ENCODE results near the gene CLDN12.
A peak's percentile ranks its signal among the peaks of the same experiment; 100 is the strongest.

The CLDN12 gene

DNA sequence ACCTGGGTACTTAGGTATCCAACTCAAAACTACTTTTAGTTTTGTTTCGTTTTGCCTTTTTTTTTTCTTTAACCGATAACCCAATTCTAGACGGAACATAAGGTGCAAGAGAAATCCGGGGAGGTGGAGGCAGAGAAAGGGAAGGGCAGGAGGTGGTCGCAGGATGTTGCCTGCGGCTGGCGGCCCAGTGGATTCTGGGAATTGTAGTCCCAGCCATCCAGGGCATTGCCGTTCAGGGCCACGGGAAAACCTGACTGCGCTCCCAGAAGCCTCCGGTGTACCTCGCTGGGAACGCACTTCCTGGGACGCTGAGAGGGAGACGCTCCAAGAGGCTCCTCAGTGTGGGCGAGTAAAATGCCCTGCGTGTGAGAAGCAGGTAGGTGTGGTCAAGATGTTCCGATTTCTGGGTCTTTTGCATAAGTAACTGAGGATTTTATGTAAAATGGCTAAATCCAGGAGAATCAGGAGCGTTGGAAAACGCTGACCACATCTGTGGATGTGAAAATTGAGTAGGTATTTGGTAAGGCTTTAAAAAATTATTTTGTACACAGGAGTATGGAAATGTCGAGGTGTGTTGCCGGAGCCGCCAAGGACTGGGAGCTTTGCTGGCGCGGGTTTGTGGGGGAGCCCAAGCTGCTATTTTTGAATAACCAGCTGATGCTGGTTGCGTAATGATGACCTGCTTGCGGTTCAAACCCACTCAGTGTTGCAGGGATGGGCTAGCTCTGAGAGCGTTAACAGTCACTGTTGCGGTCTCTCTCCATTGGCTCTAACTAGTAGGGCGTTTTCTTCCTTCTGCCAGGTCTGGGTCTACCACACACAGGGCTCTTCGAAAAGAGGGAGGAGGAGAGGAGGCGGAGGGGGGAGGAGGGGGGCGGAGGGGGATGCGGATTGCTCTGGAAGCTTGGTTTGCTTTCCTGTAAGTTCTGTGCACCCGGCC lies at the start of gene CLDN12:
TSS of gene CLDN12 (plus strand) at position 288 of the 940 bp plus-strand sequence. CDS start 9,216 bp downstream, outside the sequence.
- peaks cover 3% of the 10 kb centered on the region for H3K4me1 ChIP-seq (ENCODE audit: control insufficient read depth, insufficient read depth, low read length)
- peaks cover 10% of the 10 kb centered on the region for H3K36me3 ChIP-seq (ENCODE audit: control insufficient read depth, insufficient read depth, low read length)
- peak within 1 kb of the TSS; percentile 95 for H3K27ac ChIP-seq (ENCODE audit: low read depth, low read length)
- no peaks in the 10 kb centered on the region for H3K27me3 ChIP-seq (ENCODE audit: control insufficient read depth, insufficient read depth, low read length)
- peak within 1 kb of the TSS; percentile 91 for H3K4me3 ChIP-seq (ENCODE audit: low read length)
- H3K9ac ChIP-seq (ENCODE audit: low read length): peak within 1 kb of the TSS; percentile 79

GRCh38 chr7:90383422-90383821 lies 19.8 kb upstream of the CLDN12 start:
- H3K4me3 ChIP-seq (ENCODE audit: low read length): no peak overlapping the region
- H3K4me1 ChIP-seq (ENCODE audit: control insufficient read depth, insufficient read depth, low read length): no peaks in the 10 kb centered on the region
- no peak overlapping the region for H3K27ac ChIP-seq (ENCODE audit: low read depth, low read length)
- no peak overlapping the region for H3K9ac ChIP-seq (ENCODE audit: low read length)
- H3K27me3 ChIP-seq (ENCODE audit: control insufficient read depth, insufficient read depth, low read length): no peaks in the 10 kb centered on the region
- H3K36me3 ChIP-seq (ENCODE audit: control insufficient read depth, insufficient read depth, low read length): peaks cover 4% of the 10 kb centered on the region

DNA sequence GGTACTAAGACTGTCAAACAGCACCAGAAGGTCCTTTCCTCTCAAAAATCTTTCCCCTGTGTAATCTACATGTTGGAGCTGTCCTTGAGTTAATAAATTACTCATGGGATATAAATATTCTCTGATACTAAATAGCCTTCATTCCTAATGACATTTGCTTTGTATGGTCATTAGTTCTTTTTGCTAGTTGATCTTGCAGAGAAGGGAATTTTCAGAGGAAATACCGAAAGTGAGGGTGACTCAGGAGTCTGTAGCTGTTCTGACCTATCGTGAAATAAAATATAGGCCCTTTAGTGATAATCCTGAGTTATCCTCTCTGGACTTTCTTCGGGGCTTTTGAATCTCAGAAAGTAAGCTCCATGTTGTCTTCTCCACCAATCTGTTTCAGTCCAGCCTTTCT lies 19.4 kb upstream of the CLDN12 start:
- Histone ChIP-seq H3K27ac (ENCODE audit: low read depth, low read length) (no peak overlapping the region), H3K4me1 (ENCODE audit: control insufficient read depth, insufficient read depth, low read length) (no peaks in the 10 kb centered on the region), H3K27me3 (ENCODE audit: control insufficient read depth, insufficient read depth, low read length) (no peaks in the 10 kb centered on the region), H3K9ac (ENCODE audit: low read length) (no peak overlapping the region), H3K36me3 (ENCODE audit: control insufficient read depth, insufficient read depth, low read length) (peaks cover 4% of the 10 kb centered on the region), H3K4me3 (ENCODE audit: low read length) (no peak overlapping the region)

DNA sequence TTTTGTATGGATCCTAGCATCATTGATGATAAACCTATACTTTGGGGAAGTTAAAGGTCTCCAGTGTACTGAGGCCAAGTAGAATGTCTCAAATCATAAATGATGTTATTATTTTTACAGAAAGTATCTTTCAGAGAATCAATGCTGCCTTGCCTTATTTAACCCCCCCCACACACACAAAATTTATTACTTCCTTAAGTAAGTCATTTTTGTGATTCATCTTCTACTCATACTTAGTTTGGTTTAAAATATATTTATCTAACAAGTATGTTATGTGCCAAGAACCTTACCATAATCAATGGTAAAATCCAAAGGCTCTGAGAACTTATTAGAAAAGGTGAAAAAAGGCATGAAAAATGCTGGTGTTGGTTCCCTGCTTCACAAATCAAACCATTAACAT lies 18.8 kb upstream of the CLDN12 start:
- Histone ChIP-seq H3K27ac (ENCODE audit: low read depth, low read length) (no peak overlapping the region), H3K4me3 (ENCODE audit: low read length) (no peak overlapping the region), H3K4me1 (ENCODE audit: control insufficient read depth, insufficient read depth, low read length) (no peaks in the 10 kb centered on the region), H3K27me3 (ENCODE audit: control insufficient read depth, insufficient read depth, low read length) (no peaks in the 10 kb centered on the region), H3K9ac (ENCODE audit: low read length) (no peak overlapping the region), H3K36me3 (ENCODE audit: control insufficient read depth, insufficient read depth, low read length) (no peaks in the 10 kb centered on the region)

DNA sequence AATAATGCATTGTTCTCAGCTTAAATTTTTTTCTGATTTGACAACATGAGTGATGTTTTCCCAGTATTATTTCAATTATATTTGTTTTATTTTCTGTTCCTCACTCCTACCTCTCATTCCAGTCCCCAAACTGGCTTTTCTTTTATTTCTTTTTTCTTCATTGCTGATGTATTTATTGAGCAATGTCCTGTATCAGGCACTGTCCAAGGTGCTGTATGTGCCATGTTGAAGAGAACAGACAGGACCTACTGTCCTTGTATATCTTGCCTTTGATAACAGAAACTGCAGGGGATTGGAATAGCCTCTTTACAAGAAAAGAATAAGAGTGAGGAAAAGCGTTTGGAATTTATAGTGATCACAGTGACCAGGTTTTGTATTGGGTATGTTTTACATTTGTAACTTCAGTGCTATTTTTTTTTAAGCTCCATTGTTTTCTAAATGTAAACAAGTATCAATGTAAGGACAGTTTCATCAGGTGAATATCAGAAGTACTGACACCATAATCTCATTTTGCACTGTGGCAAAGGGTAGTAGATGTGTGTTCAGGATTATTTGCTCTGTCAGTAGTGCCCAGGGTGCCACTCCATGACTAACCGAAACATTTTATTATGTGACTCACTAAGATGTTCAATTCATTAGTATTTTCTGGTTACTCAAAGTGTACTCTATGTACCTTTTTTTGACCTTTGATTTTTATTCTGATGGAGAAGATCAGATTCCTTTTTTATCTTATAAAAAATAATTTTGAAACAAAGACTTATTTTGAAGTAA lies 15.6 kb upstream of the CLDN12 start:
- Histone ChIP-seq H3K4me1 (ENCODE audit: control insufficient read depth, insufficient read depth, low read length) (no peaks in the 10 kb centered on the region), H3K36me3 (ENCODE audit: control insufficient read depth, insufficient read depth, low read length) (no peaks in the 10 kb centered on the region), H3K27ac (ENCODE audit: low read depth, low read length) (no peak overlapping the region), H3K9ac (ENCODE audit: low read length) (no peak overlapping the region), H3K4me3 (ENCODE audit: low read length) (no peak overlapping the region), H3K27me3 (ENCODE audit: control insufficient read depth, insufficient read depth, low read length) (no peaks in the 10 kb centered on the region)

DNA sequence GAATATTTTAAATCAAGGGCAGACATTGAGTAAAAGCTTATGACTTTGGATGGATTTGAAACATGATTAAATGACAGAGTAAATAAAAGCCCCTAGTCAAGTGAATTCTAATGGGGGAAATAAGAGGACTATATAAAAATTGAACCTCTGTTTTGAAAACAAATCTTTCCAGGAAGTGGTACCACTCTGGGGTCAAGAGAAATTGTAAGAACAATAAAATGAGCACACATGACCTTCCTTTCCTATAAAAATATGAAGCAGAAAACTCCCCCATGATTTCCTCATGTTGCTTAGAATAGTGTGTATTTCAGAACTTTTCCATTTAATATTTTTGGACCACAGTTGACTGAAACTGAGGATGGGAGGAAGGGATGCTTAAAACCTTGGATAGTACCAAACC lies 12.3 kb upstream of the CLDN12 start:
- Histone ChIP-seq H3K4me3 (ENCODE audit: low read length) (no peak overlapping the region), H3K27ac (ENCODE audit: low read depth, low read length) (no peak overlapping the region), H3K36me3 (ENCODE audit: control insufficient read depth, insufficient read depth, low read length) (no peaks in the 10 kb centered on the region), H3K4me1 (ENCODE audit: control insufficient read depth, insufficient read depth, low read length) (no peaks in the 10 kb centered on the region), H3K27me3 (ENCODE audit: control insufficient read depth, insufficient read depth, low read length) (no peaks in the 10 kb centered on the region), H3K9ac (ENCODE audit: low read length) (no peak overlapping the region)

GRCh38 chr7:90391488-90391887 lies 11.8 kb upstream of the CLDN12 start:
- H3K27me3 ChIP-seq (ENCODE audit: control insufficient read depth, insufficient read depth, low read length): no peaks in the 10 kb centered on the region
- no peaks in the 10 kb centered on the region for H3K36me3 ChIP-seq (ENCODE audit: control insufficient read depth, insufficient read depth, low read length)
- no peak overlapping the region for H3K4me3 ChIP-seq (ENCODE audit: low read length)
- H3K27ac ChIP-seq (ENCODE audit: low read depth, low read length): no peak overlapping the region
- no peaks in the 10 kb centered on the region for H3K4me1 ChIP-seq (ENCODE audit: control insufficient read depth, insufficient read depth, low read length)
- no peak overlapping the region for H3K9ac ChIP-seq (ENCODE audit: low read length)

- Histone ChIP-seq H3K27me3 (ENCODE audit: control insufficient read depth, insufficient read depth, low read length) (no peaks in the 10 kb centered on the region), H3K36me3 (ENCODE audit: control insufficient read depth, insufficient read depth, low read length) (no peaks in the 10 kb centered on the region), H3K4me1 (ENCODE audit: control insufficient read depth, insufficient read depth, low read length) (no peaks in the 10 kb centered on the region), H3K9ac (ENCODE audit: low read length) (no peak overlapping the region), H3K4me3 (ENCODE audit: low read length) (no peak overlapping the region), H3K27ac (ENCODE audit: low read depth, low read length) (no peak overlapping the region)
Measured at GRCh38 chr7:90396420-90396819, 6.8 kb upstream of the CLDN12 start.

DNA sequence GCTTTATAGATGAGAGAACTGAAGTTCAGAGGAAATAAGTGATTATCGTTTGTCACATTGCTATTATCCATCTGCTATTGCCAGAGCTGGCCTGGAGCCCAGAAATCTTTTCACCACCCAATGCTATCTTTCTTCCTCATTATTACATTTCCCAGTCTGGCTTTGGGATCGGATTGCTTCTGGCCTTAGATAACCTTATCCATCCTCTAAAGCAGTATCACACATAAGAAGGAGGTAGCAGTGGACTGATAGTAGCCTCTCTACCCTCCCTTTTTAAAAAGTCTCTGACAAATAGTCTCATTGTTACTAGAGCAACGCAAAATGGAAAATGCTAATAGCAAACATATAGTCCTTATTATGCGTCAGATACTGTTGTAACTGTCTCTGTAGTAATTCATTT lies 1.3 kb upstream of the CLDN12 start:
- Histone ChIP-seq H3K27me3 (ENCODE audit: control insufficient read depth, insufficient read depth, low read length) (no peaks in the 10 kb centered on the region), H3K4me3 (ENCODE audit: low read length) (no peak overlapping the region), H3K36me3 (ENCODE audit: control insufficient read depth, insufficient read depth, low read length) (peaks cover 8% of the 10 kb centered on the region), H3K27ac (ENCODE audit: low read depth, low read length) (no peak overlapping the region), H3K9ac (ENCODE audit: low read length) (no peak overlapping the region), H3K4me1 (ENCODE audit: control insufficient read depth, insufficient read depth, low read length) (peaks cover 3% of the 10 kb centered on the region)

- Histone ChIP-seq H3K36me3 (ENCODE audit: control insufficient read depth, insufficient read depth, low read length) (peaks cover 10% of the 10 kb centered on the region), H3K27me3 (ENCODE audit: control insufficient read depth, insufficient read depth, low read length) (no peaks in the 10 kb centered on the region), H3K4me3 (ENCODE audit: low read length) (peak overlapping the region; percentile 91), H3K27ac (ENCODE audit: low read depth, low read length) (peak overlapping the region; percentile 95), H3K9ac (ENCODE audit: low read length) (no peak overlapping the region), H3K4me1 (ENCODE audit: control insufficient read depth, insufficient read depth, low read length) (peaks cover 3% of the 10 kb centered on the region)
Measured at GRCh38 chr7:90402785-90403173, 482 bp upstream of the CLDN12 start.

GRCh38 chr7:90404777-90405176 lies 1.5 kb downstream of the CLDN12 start:
- Histone ChIP-seq H3K4me3 (ENCODE audit: low read length) (no peak overlapping the region), H3K36me3 (ENCODE audit: control insufficient read depth, insufficient read depth, low read length) (peaks cover 10% of the 10 kb centered on the region), H3K9ac (ENCODE audit: low read length) (no peak overlapping the region), H3K4me1 (ENCODE audit: control insufficient read depth, insufficient read depth, low read length) (peaks cover 3% of the 10 kb centered on the region), H3K27me3 (ENCODE audit: control insufficient read depth, insufficient read depth, low read length) (no peaks in the 10 kb centered on the region), H3K27ac (ENCODE audit: low read depth, low read length) (no peak overlapping the region)

DNA sequence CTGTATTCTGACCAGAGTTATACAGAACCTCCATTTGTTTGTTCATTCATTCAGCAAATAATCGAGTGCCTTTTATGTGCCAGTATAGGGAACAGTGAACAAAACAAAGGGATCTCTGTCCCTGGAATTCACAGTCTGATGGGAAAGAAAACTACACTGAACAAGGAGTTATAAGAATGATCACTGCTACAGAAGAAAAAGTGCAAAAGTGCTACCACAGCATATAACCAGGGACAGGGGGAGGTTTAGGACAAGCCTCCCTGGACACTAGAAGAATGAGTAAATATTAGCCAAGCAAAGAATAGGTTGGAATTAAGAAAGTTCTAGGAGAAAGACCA lies 4.2 kb downstream of the CLDN12 start:
- H3K36me3 ChIP-seq (ENCODE audit: control insufficient read depth, insufficient read depth, low read length): peaks cover 14% of the 10 kb centered on the region
- H3K27me3 ChIP-seq (ENCODE audit: control insufficient read depth, insufficient read depth, low read length): no peaks in the 10 kb centered on the region
- no peak overlapping the region for H3K27ac ChIP-seq (ENCODE audit: low read depth, low read length)
- H3K9ac ChIP-seq (ENCODE audit: low read length): no peak overlapping the region
- peaks cover 3% of the 10 kb centered on the region for H3K4me1 ChIP-seq (ENCODE audit: control insufficient read depth, insufficient read depth, low read length)
- no peak overlapping the region for H3K4me3 ChIP-seq (ENCODE audit: low read length)
